Ishikawa (cell line): ENCODE data around the gene PRIMPOL.

Experiments
- CEBPB ChIP-seq: IDR thresholded peaks from 2 replicates; pipeline ENCODE4 v1.6.1; 2012
- CREB1 ChIP-seq: IDR thresholded peaks from 2 replicates; pipeline ENCODE4 v1.6.1; 2012; ENCODE audit warnings: low read depth
- EGR1 ChIP-seq: IDR thresholded peaks from 2 replicates; pipeline ENCODE4 v1.6.1; 2012
- EP300 ChIP-seq: IDR thresholded peaks from 2 replicates; pipeline ENCODE4 v1.6.1; 2012; ENCODE audit warnings: borderline replicate concordance
- FOXM1 ChIP-seq: IDR thresholded peaks from 2 replicates; pipeline ENCODE4 v1.6.1; 2012; ENCODE audit warnings: low read depth, borderline replicate concordance
- NFIC ChIP-seq: IDR thresholded peaks from 2 replicates; pipeline ENCODE4 v1.6.1; 2012
- RAD21 ChIP-seq: IDR thresholded peaks from 2 replicates; pipeline ENCODE4 v1.6.1; 2012; ENCODE audit warnings: low read depth
- REST ChIP-seq: IDR thresholded peaks from 2 replicates; pipeline ENCODE4 v1.6.1; 2012; ENCODE audit warnings: low read depth, mild to moderate bottlenecking
- TAF1 ChIP-seq: IDR thresholded peaks from 2 replicates; pipeline ENCODE4 v1.6.1; 2012; ENCODE audit warnings: low read depth, mild to moderate bottlenecking
- TCF12 ChIP-seq: IDR thresholded peaks from 2 replicates; pipeline ENCODE4 v1.6.1; 2012; ENCODE audit warnings: low read depth
- TEAD4 ChIP-seq: IDR thresholded peaks from 2 replicates; pipeline ENCODE4 v1.6.1; 2012
- YY1 ChIP-seq: IDR thresholded peaks from 2 replicates; pipeline ENCODE4 v1.6.1; 2012; ENCODE audit warnings: low read depth
- ZBTB7A ChIP-seq: IDR thresholded peaks from 2 replicates; pipeline ENCODE4 v1.6.1; 2012; ENCODE audit warnings: low read depth
- TF ChIP-seq, protein P1 (sequence below): IDR thresholded peaks from 2 replicates; pipeline ENCODE4 v1.6.1; 2012
- TF ChIP-seq, protein P2 (sequence below): IDR thresholded peaks from 2 replicates; pipeline ENCODE4 v1.6.1; 2012

Gene PRIMPOL

DNA sequence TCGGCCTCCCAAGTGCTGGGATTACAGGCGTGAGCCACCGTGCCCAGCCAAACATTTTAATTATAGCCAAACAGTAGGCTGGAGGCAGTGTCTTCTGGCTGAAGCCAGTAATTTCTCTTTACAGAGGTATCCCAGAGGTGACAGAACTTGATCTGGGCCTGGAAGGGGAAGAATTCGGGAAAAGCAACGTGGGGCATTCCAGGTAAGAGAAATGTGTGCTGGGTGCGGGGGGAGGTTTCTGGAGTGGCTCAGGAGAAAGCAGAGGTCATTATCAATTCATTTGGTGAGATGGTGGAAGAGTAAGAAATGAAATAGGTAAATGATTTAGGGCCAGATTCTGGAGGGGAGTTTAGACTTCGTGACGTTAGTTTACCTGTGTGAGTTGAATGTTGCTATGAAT, 2.4 kb downstream of the PRIMPOL start:
- TF ChIP-seq TEAD4 (no peak), NFIC (no peak), REST (no peak), EP300 (no peak), ZBTB7A (no peak), TCF12 (no peak), EGR1 (no peak), RAD21 (no peak), CREB1 (no peak), FOXM1 (no peak), YY1 (no peak), TAF1 (no peak)
- TF ChIP-seq, protein P1, sequence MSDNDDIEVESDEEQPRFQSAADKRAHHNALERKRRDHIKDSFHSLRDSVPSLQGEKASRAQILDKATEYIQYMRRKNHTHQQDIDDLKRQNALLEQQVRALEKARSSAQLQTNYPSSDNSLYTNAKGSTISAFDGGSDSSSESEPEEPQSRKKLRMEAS: no peak

GRCh38 chr4:184653650-184654049, 4.1 kb downstream of the PRIMPOL start:
- TF ChIP-seq NFIC: no peak
- TF ChIP-seq RAD21: no peak
- TF ChIP-seq TCF12: no peak
- no peak for TF ChIP-seq TAF1
- TF ChIP-seq, protein P2, sequence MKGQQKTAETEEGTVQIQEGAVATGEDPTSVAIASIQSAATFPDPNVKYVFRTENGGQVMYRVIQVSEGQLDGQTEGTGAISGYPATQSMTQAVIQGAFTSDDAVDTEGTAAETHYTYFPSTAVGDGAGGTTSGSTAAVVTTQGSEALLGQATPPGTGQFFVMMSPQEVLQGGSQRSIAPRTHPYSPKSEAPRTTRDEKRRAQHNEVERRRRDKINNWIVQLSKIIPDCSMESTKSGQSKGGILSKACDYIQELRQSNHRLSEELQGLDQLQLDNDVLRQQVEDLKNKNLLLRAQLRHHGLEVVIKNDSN: no peak
- TF ChIP-seq EP300: no peak
- TF ChIP-seq REST: no peak
- TF ChIP-seq CEBPB: no peak
- no peak for TF ChIP-seq YY1
- TF ChIP-seq, protein P1: no peak
- no peak for TF ChIP-seq TEAD4
- no peak for TF ChIP-seq EGR1

GRCh38 chr4:184655889-184656869, 6.6 kb downstream of the PRIMPOL start:
- TF ChIP-seq YY1 (no peak), NFIC (no peak), EGR1 (no peak), TEAD4 (no peak), TAF1 (no peak), EP300 (no peak), REST (no peak), FOXM1 (no peak), RAD21 (no peak)
- TF ChIP-seq, protein P2: no peak
- TF ChIP-seq, protein P1: no peak

- TF ChIP-seq ZBTB7A: no peak
- no peak for TF ChIP-seq FOXM1
- no peak for TF ChIP-seq TCF12
- TF ChIP-seq EP300: no peak
These were observed 7.6 kb downstream of the PRIMPOL start for GRCh38 chr4:184657144-184657543.
